Psoas muscle (tissue), 8 donors: ENCODE measurements around the gene DXO. TPM values are rescaled to one million over a fixed set of nuclear protein-coding genes. Genes with fewer than 3 reads are reported as not detected.

Source experiments
- ATAC-seq, 4 donors: fragments of 200-7000 bp; cut with Tn5 transposase; one replicate each; pipeline ENCODE4 v1.9.1; 2020; ENCODE audit warnings: moderate library complexity in 3 of 4, mild to moderate bottlenecking in 2 of 4
- DNase-seq, 2 donors: peaks; one replicate each; pipeline ENCODE4 v3.0.0-alpha.2; 2020
- H3K27ac ChIP-seq: fragments of 200-600 bp; one replicate; pipeline ENCODE4 v1.8.0; 2022
- H3K27me3 ChIP-seq, 3 donors: fragments of 200-600 bp in 1 of 3; one replicate each; pipeline versions ENCODE4 v1.6.1 to v1.8.0; 2013 to 2022; ENCODE audit warnings: low read length in 2 of 3, mild to moderate bottlenecking in 2 of 3, moderate library complexity in 1 of 3; ENCODE audit not compliant: insufficient read depth in 3 of 3
- H3K36me3 ChIP-seq, 2 donors: fragments of 200-600 bp in 1 of 2; one replicate each; pipeline versions ENCODE4 v1.6.1 to v1.8.0; 2013 to 2022; ENCODE audit warnings: low read depth in 1 of 2, mild to moderate bottlenecking in 1 of 2, moderate library complexity in 1 of 2; ENCODE audit not compliant: insufficient read depth in 1 of 2
- H3K4me1 ChIP-seq: fragments of 200-600 bp; one replicate; pipeline ENCODE4 v1.8.0; 2022
- H3K4me3 ChIP-seq: fragments of 200-600 bp; one replicate; pipeline ENCODE4 v1.8.0; 2022; ENCODE audit warnings: mild to moderate bottlenecking
- H3K9me3 ChIP-seq: fragments of 200-600 bp; one replicate; pipeline ENCODE4 v1.8.0; 2022
- CTCF ChIP-seq: fragments of 200-600 bp; IDR thresholded peaks from one replicate; pipeline ENCODE4 v1.8.0; 2022; ENCODE audit warnings: antibody characterized with exemption
- WGBS, 3 donors: extraction: QIAGEN DNeasy Blood & Tissue Kit; methylation state at CpG; one replicate each; pipeline versions ENCODE4 v1.1.6 to v1.1.7; 2013; 5-methylcytosine and 5-hydroxymethylcytosine counted together
- intact Hi-C, 2 donors: fragments of 100-400 bp; cut with DNase I; formaldehyde crosslinking; loops; one replicate each; pipeline versions ENCODE4 v1.11.0 to v1.14.2; 2022
- polyA plus RNA-seq, 3 donors: library from polyadenylated mRNA; stranded (reverse); fragments of 200-250 nt; gene quantifications; one replicate each; pipeline ENCODE4 v1.2.3, GENCODE V29; 2013
- total RNA-seq, 4 donors: library from RNA; stranded (reverse); fragmentation: NEBNext Ultra II Directional in 2 of 4; extraction: Animal tissue kit (Norgen Biotek cat#: 25700) in 2 of 4; gene quantifications; one replicate each; pipeline versions ENCODE4 v1.2.1 to v1.2.4, GENCODE V29; 2021 to 2023
- donor health status: healthy with polysubstance abuse.
- donor health status: DM: no; HTN: no; CAD: no; lungs with moderate emphysema.
- donor health status: Bipolar disorder and iron deficiency.
- donor health status: healthy.
- donor health status: DM: yes; HTN: yes; CAD: no.
- donor health status: DM: no; HTN: no; CAD: no.
- donor health status: DM: no; HTN: no; CAD: no.
- donor health status: DM: yes; HTN: yes; CAD: no.

Gene DXO
- total and polyA plus RNA-seq, 7 donors, result 7.4 to 20.6 (median 9.5) TPM

- TF ChIP-seq CTCF, result no peak
- intact Hi-C loops, result loop anchor here in 1 of 2 donors (10.0 kb wide), 1 partner anchor 422 kb away; the partner anchor contains the start of genes ATP6V1G2, DDX39B and NFKBIL1
- H3K36me3 ChIP-seq, result peaks cover 10 to 89% of the 10 kb centered on the region in 2 donors
Measured at GRCh38 chr6:31966506-31966905, 5.4 kb downstream of the DXO start.

GRCh38 chr6:31965700-31966099, 6.2 kb downstream of the DXO start:
- DNase-seq (no peak), ATAC-seq (no peak)
- Histone ChIP-seq H3K9me3 (no peaks in the 10 kb centered on the region), H3K4me3 (no peak overlapping the region), H3K4me1 (peaks cover 2% of the 10 kb centered on the region), H3K27me3 (no peaks in the 10 kb centered on the region), H3K27ac (no peak overlapping the region), H3K36me3 (peaks cover 10 to 97% of the 10 kb centered on the region in 2 donors)
- no peak for TF ChIP-seq CTCF
- intact Hi-C loops, result loop anchor here in 1 of 2 donors (10.0 kb wide), 1 partner anchor 421 kb away; the partner anchor contains the start of genes ATP6V1G2, DDX39B and NFKBIL1
- 80 to 85% (median 80%) methylated on average over 13 of the region's 13 CpGs for WGBS, 3 donors

More at GRCh38 chr6:31966506-31966905, 5.4 kb downstream of the DXO start:
- H3K4me1 ChIP-seq, result peaks cover 9% of the 10 kb centered on the region
- no peak overlapping the region for H3K27ac ChIP-seq
- no peaks in the 10 kb centered on the region for H3K27me3 ChIP-seq
- no peak overlapping the region for H3K4me3 ChIP-seq
- no peaks in the 10 kb centered on the region for H3K9me3 ChIP-seq
- ATAC-seq, result no peak
- DNase-seq, result no peak
- 85 to 90% (median 86%) methylated on average over 7 of the region's 7 CpGs for WGBS, 3 donors

GRCh38 chr6:31963921-31964320, 8.0 kb downstream of the DXO start:
- H3K4me3 ChIP-seq, result no peak overlapping the region
- no peak for DNase-seq
- no peak for TF ChIP-seq CTCF
- no peaks in the 10 kb centered on the region for H3K9me3 ChIP-seq
- ATAC-seq, result no peak
- peaks cover 10 to 90% of the 10 kb centered on the region in 2 donors for H3K36me3 ChIP-seq
- intact Hi-C loops, result loop anchor here in 1 of 2 donors (10.0 kb wide), 1 partner anchor 419 kb away; the partner anchor contains the start of genes ATP6V1G2, DDX39B and NFKBIL1
- no peaks in the 10 kb centered on the region for H3K4me1 ChIP-seq
- H3K27me3 ChIP-seq, result no peaks in the 10 kb centered on the region
- 94 to 96% (median 94%) methylated on average over 19 of the region's 19 CpGs for WGBS, 3 donors
- H3K27ac ChIP-seq, result no peak overlapping the region

GRCh38 chr6:31961616-31962015, 10.3 kb downstream of the DXO start:
- 92 to 96% (median 93%) methylated on average over 12 of the region's 12 CpGs for WGBS, 3 donors
- Histone ChIP-seq H3K36me3 (peaks cover 10 to 77% of the 10 kb centered on the region in 2 donors), H3K27ac (no peak overlapping the region), H3K27me3 (no peaks in the 10 kb centered on the region), H3K4me1 (peaks cover 10% of the 10 kb centered on the region), H3K4me3 (no peak overlapping the region), H3K9me3 (no peaks in the 10 kb centered on the region)
- no peak for DNase-seq
- ATAC-seq, result no peak
- intact Hi-C loops, result loop anchor here in 1 of 2 donors (10.0 kb wide), 1 partner anchor 417 kb away; the partner anchor contains the start of genes ATP6V1G2, DDX39B and NFKBIL1
- TF ChIP-seq CTCF, result no peak
